ENCODE data around the gene TENM3. TPM values are rescaled to one million over a fixed set of nuclear protein-coding genes. Genes with fewer than 3 reads are reported as not detected.

TENM3 gene
- total RNA-seq, 4 donors from 2014 or later, result 0.64 to 5.5 (median 2.1) TPM

- H3K27ac ChIP-seq, result no peak overlapping the region
- intact Hi-C loops (cut with DNase I), result no loop called here
- H3K4me1 ChIP-seq, result peaks cover 0 to 11% (median 0%) of the 10 kb centered on the region in 3 donors
- H3K27me3 ChIP-seq, result no peaks in the 10 kb centered on the region
- H3K4me3 ChIP-seq, result no peak overlapping the region
- no peak for DNase-seq
- H3K36me3 ChIP-seq, result no peaks in the 10 kb centered on the region
- no peaks in the 10 kb centered on the region for H3K9me3 ChIP-seq
- no peak for TF ChIP-seq POLR2A (IDR thresholded peaks at IDR 0.05)
- no peak for TF ChIP-seq CTCF (IDR thresholded peaks at IDR 0.05)
- 49 to 56% methylated on average over 8 of the region's 8 CpGs for WGBS, 2 donors
Observed at GRCh38 chr4:182738283-182739047, 495.3 kb downstream of the TENM3 start.

GRCh38 chr4:182740256-182740655 lies 497.1 kb downstream of the TENM3 start:
- intact Hi-C loops (cut with DNase I), result no loop called here
- H3K4me1 ChIP-seq, result peaks cover 0 to 22% (median 0%) of the 10 kb centered on the region in 3 donors
- H3K36me3 ChIP-seq, result no peaks in the 10 kb centered on the region
- no peak overlapping the region for H3K27ac ChIP-seq
- no peak for TF ChIP-seq POLR2A (IDR thresholded peaks at IDR 0.05)
- no peak for TF ChIP-seq CTCF (IDR thresholded peaks at IDR 0.05)
- no peaks in the 10 kb centered on the region for H3K9me3 ChIP-seq
- H3K4me3 ChIP-seq, result no peak overlapping the region
- H3K27me3 ChIP-seq, result no peaks in the 10 kb centered on the region
- DNase-seq, result no peak
- 84 to 98% methylated on average over 3 of the region's 3 CpGs for whole genome bisulfite sequencing, 2 donors

GRCh38 chr4:182741054-182741453 lies 497.9 kb downstream of the TENM3 start:
- 88 to 99% methylated on average over 6 of the region's 6 CpGs for WGBS, 2 donors
- no peak overlapping the region for H3K27ac ChIP-seq
- intact Hi-C loops (cut with DNase I), result no loop called here

GRCh38 chr4:182741914-182742313 lies 498.7 kb downstream of the TENM3 start:
- no peak overlapping the region for H3K4me3 ChIP-seq
- no peaks in the 10 kb centered on the region for H3K9me3 ChIP-seq
- peaks cover 0 to 18% (median 0%) of the 10 kb centered on the region in 3 donors for H3K4me1 ChIP-seq
- H3K36me3 ChIP-seq, result no peaks in the 10 kb centered on the region
- DNase-seq, result no peak
- no peaks in the 10 kb centered on the region for H3K27me3 ChIP-seq
- intact Hi-C loops (cut with DNase I), result no loop called here
- TF ChIP-seq CTCF (IDR thresholded peaks at IDR 0.05) (no peak), POLR2A (IDR thresholded peaks at IDR 0.05) (no peak)
- no peak overlapping the region for H3K27ac ChIP-seq
- WGBS, 2 donors, result 77 to 86% methylated on average over 5 of the region's 5 CpGs

More at GRCh38 chr4:182741054-182741453, 497.9 kb downstream of the TENM3 start:
- Histone ChIP-seq H3K27me3 (no peaks in the 10 kb centered on the region), H3K4me3 (no peak overlapping the region), H3K36me3 (no peaks in the 10 kb centered on the region), H3K4me1 (peaks cover 0 to 26% (median 0%) of the 10 kb centered on the region in 3 donors), H3K9me3 (no peaks in the 10 kb centered on the region)
- TF ChIP-seq CTCF (IDR thresholded peaks at IDR 0.05), result no peak
- no peak for TF ChIP-seq POLR2A (IDR thresholded peaks at IDR 0.05)
- no peak for DNase-seq

GRCh38 chr4:182743815-182744214 lies 500.6 kb downstream of the TENM3 start:
- peaks cover 0 to 17% (median 0%) of the 10 kb centered on the region in 3 donors for H3K4me1 ChIP-seq
- H3K36me3 ChIP-seq, result no peaks in the 10 kb centered on the region
- H3K4me3 ChIP-seq, result no peak overlapping the region
- no peaks in the 10 kb centered on the region for H3K27me3 ChIP-seq
- H3K27ac ChIP-seq, result no peak overlapping the region
- intact Hi-C loops (cut with DNase I), result no loop called here
- DNase-seq, result no peak
- no peaks in the 10 kb centered on the region for H3K9me3 ChIP-seq
- no peak for TF ChIP-seq CTCF (IDR thresholded peaks at IDR 0.05)
- no peak for TF ChIP-seq POLR2A (IDR thresholded peaks at IDR 0.05)

Measured in esophagus squamous epithelium (tissue), 5 donors.